T-helper 17 cell (primary cell): ENCODE measurements around the gene EP400. TPM values are rescaled to one million over a fixed set of nuclear protein-coding genes. Genes with fewer than 3 reads are reported as not detected.

ENCODE experiments used
- ATAC-seq: fragments of 150-1000 bp; cut with Tn5 transposase; 2 replicates; pipeline ENCODE4 v1.10.0; 2021; ENCODE audit warnings: mild to moderate bottlenecking, moderate library complexity
- DNase-seq, 3 donors: peaks; one replicate each; pipeline versions ENCODE4 v3.0.0 to v3.0.0-alpha.2; 2020 to 2021
- H3K9me3 ChIP-seq: one replicate; pipeline ENCODE4 v1.7.0; 2013; ENCODE audit warnings: low read length, mild to moderate bottlenecking; ENCODE audit not compliant: control insufficient read depth, poor library complexity, severe bottlenecking
- H3K27ac Mint-ChIP-seq: one replicate; pipeline ENCODE4 v1.8.0; 2022; ENCODE audit warnings: mild to moderate bottlenecking, moderate library complexity, mixed read lengths
- H3K27me3 Mint-ChIP-seq: one replicate; pipeline ENCODE4 v1.8.0; 2022; ENCODE audit warnings: mixed read lengths
- H3K36me3 Mint-ChIP-seq: one replicate; pipeline ENCODE4 v1.8.0; 2022; ENCODE audit warnings: low read depth, mixed read lengths
- H3K4me1 Mint-ChIP-seq: one replicate; pipeline ENCODE4 v1.8.0; 2022; ENCODE audit warnings: mild to moderate bottlenecking, mixed read lengths
- H3K4me3 Mint-ChIP-seq: one replicate; pipeline ENCODE4 v1.8.0; 2022; ENCODE audit warnings: mild to moderate bottlenecking, moderate library complexity, mixed read lengths
- total RNA-seq, 4 donors: library from RNA in 2 of 4; stranded (reverse) in 2 of 4; gene quantifications; one replicate each; pipeline ENCODE4 v1.2.3 and lab custom pipeline; 2022 to 2026

The EP400 gene
- total RNA-seq, 2 donors from 2014 or later: 67.4 to 79.0 TPM

DNA sequence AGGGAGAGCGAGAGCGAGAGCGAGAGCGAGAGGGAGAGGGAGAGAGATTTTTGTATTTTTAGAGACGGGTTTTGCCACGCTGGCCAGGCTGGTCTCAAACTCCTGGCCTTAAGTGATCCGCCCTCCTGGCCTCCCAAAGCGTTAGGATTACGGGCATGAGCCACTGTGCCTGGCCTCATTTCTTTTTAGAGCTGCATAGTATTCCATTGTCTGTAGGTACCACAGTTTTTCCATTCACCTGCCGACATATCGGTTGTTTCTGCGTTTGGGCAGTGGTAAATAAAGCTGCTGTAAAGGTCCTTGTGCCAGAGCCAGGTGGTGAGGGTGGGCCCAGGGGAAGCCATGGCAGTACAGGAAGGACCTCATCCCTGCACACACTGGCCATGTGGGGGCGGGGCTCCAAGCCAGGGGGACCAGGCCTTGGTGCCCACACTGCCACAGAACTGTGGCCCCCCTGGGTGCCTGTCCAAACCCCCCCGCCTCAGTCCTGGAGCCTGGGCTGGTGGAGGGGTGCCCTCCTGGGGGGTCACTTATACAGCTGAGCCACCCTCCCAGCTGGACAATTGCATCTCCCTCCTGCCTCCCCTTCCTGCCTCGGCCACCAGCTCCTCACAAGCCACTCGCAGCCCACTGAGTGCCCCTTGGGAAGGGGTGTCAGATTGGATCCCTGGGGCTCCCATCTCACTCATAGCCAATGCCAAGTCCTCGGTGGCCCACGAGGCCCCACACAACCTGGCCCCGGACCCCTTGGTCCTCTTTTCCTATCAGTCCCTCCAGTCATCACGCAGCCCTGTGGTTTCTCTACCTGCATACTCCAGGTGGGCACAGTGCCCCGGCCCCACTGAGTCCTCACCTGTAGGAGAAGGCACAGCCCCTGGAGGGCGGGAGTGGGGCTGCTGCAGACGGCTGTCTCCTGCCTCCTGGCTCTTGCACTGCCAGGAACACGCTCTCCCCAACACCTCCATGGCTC is 22.3 kb upstream of the EP400 start:
- DNase-seq (no peak), ATAC-seq (no peak)
- H3K9me3 ChIP-seq: no peaks in the 10 kb centered on the region
- H3K27ac Mint-ChIP-seq: no peak overlapping the region
- H3K4me1 Mint-ChIP-seq: peaks cover 13% of the 10 kb centered on the region
- no peaks in the 10 kb centered on the region for H3K27me3 Mint-ChIP-seq
- H3K4me3 Mint-ChIP-seq: peak overlapping the region; percentile 94
- H3K36me3 Mint-ChIP-seq: peaks cover 2% of the 10 kb centered on the region

DNA sequence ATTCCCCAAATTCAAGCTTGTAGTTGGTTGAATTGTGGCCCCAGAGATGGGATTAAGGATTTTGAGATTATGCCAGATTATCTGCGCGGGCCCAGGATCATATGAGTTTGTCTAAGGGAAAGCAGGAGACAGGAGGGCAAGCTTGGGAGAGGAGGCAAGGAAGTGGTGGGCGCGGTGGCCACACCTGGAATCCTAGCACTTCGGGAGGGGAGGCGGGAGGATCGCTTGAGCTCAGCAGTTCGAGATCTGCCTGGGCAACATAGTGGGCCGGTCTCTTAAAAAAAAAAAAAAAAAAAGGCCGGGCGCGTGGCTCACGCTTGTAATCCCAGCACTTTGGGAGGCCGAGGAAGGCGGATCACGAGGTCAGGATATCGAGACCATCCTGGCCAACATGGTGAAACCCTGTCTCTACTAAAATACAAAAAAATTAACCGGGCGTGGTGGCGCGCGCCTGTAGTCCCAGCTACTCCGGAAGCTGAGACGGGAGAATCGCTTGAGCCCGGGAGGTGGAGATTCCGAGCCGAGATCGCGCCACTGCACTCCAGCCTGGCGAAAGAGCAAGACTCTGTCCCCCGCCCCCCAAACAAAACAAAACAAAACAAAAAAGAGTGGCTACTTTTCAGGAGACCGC is 21.5 kb upstream of the EP400 start:
- no peaks in the 10 kb centered on the region for H3K9me3 ChIP-seq
- H3K4me3 Mint-ChIP-seq: peak overlapping the region; percentile 94
- DNase-seq (no peak), ATAC-seq (peak; percentile 3)
- no peaks in the 10 kb centered on the region for H3K27me3 Mint-ChIP-seq
- peaks cover 5% of the 10 kb centered on the region for H3K36me3 Mint-ChIP-seq
- H3K4me1 Mint-ChIP-seq: peaks cover 13% of the 10 kb centered on the region
- peak overlapping the region; percentile 89 for H3K27ac Mint-ChIP-seq

DNA sequence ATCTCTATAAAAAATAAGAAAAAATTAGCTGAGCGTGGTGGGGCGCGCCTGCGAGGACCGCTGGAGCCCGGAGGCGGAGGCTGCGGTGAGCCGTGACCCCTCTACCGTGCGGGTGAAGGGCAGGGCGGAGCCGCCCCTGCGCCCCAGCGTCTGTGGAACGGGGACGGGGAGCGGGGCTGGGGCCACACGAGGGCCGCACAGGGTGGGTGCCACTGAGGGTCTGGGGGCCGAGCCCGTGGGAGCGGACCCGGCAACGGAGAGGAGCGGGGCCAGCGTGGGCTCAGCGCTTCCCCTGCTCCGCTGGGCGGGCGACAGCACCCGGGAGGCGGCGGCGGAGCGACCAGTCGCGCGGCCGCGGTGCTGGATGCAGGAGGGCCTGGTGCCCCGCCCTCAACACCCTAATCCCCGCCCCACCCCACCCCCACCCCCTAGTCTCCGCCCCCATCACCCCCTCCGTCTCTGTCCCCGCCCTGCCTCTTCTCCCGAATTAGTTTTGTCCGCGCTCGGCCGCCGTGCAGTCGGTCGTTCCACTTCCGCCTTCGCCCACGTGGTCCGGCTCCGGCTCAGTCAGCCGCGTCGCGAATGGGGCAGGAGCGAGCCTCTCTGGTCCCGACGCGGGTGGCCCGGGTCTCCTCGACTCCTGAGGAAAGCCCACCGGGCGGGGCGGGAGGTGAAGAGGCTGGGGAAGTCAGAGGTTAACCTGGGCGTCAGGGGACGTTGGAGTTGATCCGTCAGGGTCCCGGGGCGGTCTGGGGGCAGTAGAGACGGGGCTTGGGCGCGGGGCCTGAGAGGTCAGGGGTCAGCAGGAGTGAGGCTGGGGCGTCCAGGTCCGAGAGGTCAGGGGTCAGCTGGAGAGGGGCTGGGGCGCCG is 20.8 kb upstream of the EP400 start, which contains the start of gene PUS1:
Gene PUS1 (plus strand): TSS at position 566 of the 870 bp plus-strand sequence. CDS start 447 bp downstream, outside the sequence.
- Mint-ChIP-seq H3K36me3 (peaks cover 9% of the 10 kb centered on the region), H3K27me3 (no peaks in the 10 kb centered on the region), H3K4me3 (peak within 1 kb of the TSS; percentile 98), H3K4me1 (peaks cover 16% of the 10 kb centered on the region), H3K27ac (peak within 1 kb of the TSS; percentile 89)
- DNase-seq (peak; percentile 87 to 93 (median 91)), ATAC-seq (peak; percentile 86)
- no peaks in the 10 kb centered on the region for H3K9me3 ChIP-seq

DNA sequence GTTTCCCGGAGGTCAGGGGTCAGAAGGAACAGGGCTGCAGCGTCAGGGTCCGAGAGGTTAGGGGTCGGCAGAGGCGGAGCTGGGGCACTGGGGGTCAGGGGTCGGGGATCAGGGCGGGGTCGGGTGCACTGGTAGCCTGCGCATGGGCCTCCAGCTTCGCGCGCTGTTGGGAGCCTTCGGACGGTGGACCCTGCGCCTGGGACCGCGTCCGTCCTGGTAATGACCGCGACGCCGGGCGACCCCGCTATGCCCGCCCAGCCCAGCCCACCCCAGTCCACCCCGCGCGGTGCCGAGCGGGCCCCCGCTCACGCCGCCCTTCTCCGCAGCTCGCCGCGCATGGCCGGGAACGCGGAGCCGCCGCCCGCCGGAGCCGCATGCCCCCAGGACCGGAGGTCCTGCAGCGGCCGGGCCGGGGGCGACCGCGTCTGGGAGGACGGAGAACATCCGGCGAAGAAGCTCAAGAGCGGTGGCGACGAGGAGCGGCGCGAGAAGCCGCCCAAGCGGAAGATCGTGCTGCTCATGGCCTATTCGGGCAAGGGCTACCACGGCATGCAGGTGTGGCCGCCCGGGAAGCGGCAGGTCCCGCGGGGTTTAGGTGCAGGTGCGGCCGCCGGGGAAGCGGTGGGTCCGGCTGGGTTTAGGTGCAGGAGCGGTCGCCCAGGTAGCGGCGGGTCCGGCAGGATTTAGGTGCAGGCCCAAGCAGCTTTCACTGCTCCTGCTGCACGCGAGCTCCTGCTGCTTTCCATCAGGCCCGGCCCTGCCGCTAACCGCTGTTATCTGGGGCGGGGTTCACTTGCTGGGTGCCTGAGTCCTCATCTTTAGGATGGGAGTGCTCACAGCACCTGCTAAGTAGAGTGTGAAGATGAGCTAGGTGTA is 19.9 kb upstream of the EP400 start:
- Mint-ChIP-seq H3K36me3 (peaks cover 10% of the 10 kb centered on the region), H3K27me3 (no peaks in the 10 kb centered on the region), H3K4me3 (peak overlapping the region; percentile 98), H3K4me1 (peaks cover 16% of the 10 kb centered on the region), H3K27ac (peak overlapping the region; percentile 89)
- no peaks in the 10 kb centered on the region for H3K9me3 ChIP-seq
- DNase-seq (no peak), ATAC-seq (no peak)

DNA sequence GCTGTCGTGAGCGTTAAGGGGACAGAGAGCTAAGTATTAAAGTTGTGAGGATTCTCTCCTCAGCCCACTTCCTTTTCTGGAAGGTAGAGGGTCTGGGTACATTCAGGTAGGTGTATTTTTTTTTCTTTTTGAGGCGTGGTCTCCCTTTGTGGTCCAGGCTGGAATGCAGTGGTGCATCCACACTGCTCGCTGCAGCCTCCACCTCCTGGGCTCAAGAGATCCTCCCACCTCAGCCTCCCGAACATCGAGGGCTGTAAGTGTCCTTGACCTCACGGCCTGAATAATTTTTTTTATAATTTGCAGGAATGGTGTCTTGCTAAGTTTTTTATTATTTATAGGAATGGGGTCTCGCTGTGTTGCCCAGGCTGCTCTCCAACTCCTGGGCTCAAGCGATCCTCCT is 19.2 kb upstream of the EP400 start:
- ATAC-seq (no peak), DNase-seq (no peak)
- peaks cover 10% of the 10 kb centered on the region for H3K36me3 Mint-ChIP-seq
- no peaks in the 10 kb centered on the region for H3K27me3 Mint-ChIP-seq
- no peaks in the 10 kb centered on the region for H3K9me3 ChIP-seq
- peaks cover 16% of the 10 kb centered on the region for H3K4me1 Mint-ChIP-seq
- H3K27ac Mint-ChIP-seq: peak overlapping the region; percentile 86
- H3K4me3 Mint-ChIP-seq: peak overlapping the region; percentile 98

DNA sequence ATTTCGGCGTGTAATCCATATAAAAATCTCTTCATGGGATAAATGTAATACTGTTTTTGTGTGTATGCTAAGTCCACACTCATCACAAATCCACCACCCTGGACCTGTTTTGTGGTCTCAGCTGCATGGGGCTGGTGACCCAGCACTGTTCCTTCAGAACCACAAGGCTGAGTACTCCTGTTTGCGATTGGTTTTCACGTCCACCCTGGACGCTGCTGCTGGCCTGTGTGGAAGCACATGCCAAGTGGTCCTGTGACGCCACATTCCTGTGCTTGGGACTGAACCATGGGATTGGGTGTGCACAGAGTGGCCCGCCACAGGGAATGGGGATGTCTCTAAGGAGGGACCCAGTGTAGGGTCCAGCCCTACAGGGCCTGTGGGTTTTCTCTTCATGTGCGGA is 16.4 kb upstream of the EP400 start:
- no peaks in the 10 kb centered on the region for H3K9me3 ChIP-seq
- Mint-ChIP-seq H3K27ac (no peak overlapping the region), H3K4me3 (no peak overlapping the region), H3K27me3 (no peaks in the 10 kb centered on the region), H3K36me3 (peaks cover 10% of the 10 kb centered on the region), H3K4me1 (peaks cover 10% of the 10 kb centered on the region)
- no peak for DNase-seq
- no peak for ATAC-seq

DNA sequence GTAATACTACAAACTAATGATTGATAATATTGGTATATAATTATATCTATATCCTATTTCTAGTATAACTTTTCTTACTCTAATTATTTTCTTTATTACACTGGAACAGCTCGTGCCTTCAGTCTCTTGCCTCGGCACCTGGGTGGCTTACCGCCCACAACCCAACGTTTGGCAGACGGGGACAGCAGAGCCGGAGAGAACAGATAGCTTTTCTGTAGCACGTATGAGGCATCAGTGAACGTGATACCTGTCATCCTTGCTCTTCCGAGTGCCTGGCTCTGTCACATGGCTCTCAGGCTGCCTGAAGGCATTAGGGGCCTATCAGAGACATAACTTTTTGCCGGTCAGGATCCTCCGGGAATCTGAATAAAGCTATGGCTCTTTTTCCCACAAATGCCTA is 15.2 kb upstream of the EP400 start:
- H3K36me3 Mint-ChIP-seq: peaks cover 8% of the 10 kb centered on the region
- DNase-seq (no peak), ATAC-seq (no peak)
- no peaks in the 10 kb centered on the region for H3K27me3 Mint-ChIP-seq
- no peak overlapping the region for H3K4me3 Mint-ChIP-seq
- peaks cover 7% of the 10 kb centered on the region for H3K4me1 Mint-ChIP-seq
- no peak overlapping the region for H3K27ac Mint-ChIP-seq
- H3K9me3 ChIP-seq: no peaks in the 10 kb centered on the region

DNA sequence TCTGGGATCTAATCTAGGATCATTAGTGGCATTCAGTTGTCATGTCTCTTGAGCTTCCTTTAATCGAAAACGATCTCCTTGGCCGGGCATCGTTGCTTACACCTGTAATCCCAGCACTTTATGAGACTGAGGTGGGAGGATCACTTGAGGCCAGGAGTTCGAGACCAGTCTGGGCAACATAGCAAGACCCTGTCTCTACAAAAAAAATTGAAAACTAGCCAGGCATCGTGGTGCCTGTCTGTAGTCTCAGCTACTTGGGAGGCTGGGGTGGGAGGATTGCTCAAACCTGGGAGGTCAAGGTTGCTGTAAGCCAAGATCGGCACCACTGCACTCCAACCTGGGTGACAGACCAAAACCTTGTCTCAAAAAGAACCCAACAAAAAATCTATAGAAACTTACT is 11.7 kb upstream of the EP400 start:
- DNase-seq (no peak), ATAC-seq (no peak)
- no peaks in the 10 kb centered on the region for H3K27me3 Mint-ChIP-seq
- no peak overlapping the region for H3K4me3 Mint-ChIP-seq
- no peaks in the 10 kb centered on the region for H3K9me3 ChIP-seq
- H3K27ac Mint-ChIP-seq: no peak overlapping the region
- peaks cover 6% of the 10 kb centered on the region for H3K36me3 Mint-ChIP-seq
- H3K4me1 Mint-ChIP-seq: peaks cover 5% of the 10 kb centered on the region

DNA sequence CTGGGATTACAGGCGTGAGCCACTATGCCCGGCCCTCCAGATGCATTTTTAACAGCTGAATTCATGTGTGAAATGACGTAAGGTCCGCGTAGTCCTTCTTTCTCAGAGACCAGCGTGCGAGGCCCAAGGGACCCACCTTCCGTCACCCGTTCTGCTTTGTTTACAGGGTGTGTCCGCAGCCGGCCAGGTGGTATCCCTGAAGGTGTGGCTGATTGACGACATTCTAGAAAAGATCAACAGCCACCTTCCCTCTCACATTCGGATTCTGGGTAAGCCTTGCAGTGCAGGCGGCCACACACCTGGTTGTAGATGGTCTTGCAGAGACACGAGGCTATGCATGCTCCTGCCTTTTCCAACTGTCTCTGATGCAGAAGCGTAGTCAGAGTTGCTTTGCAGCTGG is 10.7 kb upstream of the EP400 start:
- H3K27me3 Mint-ChIP-seq: no peaks in the 10 kb centered on the region
- peaks cover 2% of the 10 kb centered on the region for H3K4me1 Mint-ChIP-seq
- DNase-seq (no peak), ATAC-seq (no peak)
- peaks cover 2% of the 10 kb centered on the region for H3K36me3 Mint-ChIP-seq
- no peak overlapping the region for H3K27ac Mint-ChIP-seq
- H3K4me3 Mint-ChIP-seq: no peak overlapping the region
- H3K9me3 ChIP-seq: no peaks in the 10 kb centered on the region

DNA sequence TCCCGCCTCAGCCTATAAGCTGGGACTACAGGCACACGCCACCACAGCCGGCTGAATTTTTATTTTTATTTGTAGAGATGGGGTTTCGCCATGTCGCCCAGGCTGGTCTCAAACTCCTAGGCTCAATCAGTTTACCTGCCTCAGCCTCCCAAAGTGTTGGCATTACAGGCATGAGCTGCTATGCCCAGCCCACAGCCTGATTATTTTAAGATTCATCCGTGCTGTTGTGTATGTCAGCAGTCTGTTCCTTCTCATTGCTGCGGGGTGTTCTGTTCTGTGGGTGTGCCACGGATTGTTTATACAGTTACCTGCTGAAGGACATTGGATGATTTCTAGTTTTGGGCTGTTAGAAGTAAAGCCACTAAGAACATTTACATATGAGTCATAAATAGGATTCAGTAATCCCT is 9.6 kb upstream of the EP400 start:
- H3K27ac Mint-ChIP-seq: no peak overlapping the region
- no peak for DNase-seq
- no peaks in the 10 kb centered on the region for H3K9me3 ChIP-seq
- ATAC-seq: no peak
- peaks cover 2% of the 10 kb centered on the region for H3K36me3 Mint-ChIP-seq
- H3K4me3 Mint-ChIP-seq: no peak overlapping the region
- H3K4me1 Mint-ChIP-seq: peaks cover 2% of the 10 kb centered on the region
- H3K27me3 Mint-ChIP-seq: no peaks in the 10 kb centered on the region

DNA sequence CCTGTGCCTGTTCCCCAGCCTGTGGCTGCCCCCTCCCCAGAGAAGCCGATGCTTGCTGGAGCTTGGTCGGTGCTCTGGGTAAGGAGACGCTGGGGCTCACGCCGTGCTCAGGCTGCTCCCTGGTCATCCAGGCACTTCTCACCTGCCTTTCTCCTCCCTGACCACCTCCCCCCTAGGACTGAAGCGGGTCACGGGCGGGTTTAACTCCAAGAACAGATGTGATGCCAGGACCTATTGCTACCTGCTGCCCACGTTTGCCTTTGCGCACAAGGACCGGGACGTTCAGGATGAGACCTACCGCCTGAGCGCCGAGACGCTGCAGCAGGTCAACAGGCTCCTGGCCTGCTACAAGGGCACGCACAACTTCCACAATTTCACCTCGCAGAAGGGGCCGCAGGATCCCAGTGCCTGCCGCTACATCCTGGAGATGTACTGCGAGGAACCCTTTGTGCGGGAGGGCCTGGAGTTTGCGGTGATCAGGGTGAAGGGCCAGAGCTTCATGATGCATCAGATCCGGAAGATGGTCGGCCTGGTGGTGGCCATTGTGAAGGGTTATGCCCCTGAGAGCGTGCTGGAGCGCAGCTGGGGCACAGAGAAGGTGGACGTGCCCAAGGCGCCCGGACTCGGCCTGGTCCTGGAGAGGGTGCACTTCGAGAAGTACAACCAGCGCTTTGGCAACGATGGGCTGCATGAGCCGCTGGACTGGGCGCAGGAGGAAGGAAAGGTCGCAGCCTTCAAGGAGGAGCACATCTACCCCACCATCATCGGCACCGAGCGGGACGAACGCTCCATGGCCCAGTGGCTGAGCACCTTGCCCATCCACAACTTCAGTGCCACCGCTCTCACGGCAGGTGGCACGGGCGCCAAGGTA is 8.4 kb upstream of the EP400 start:
- Mint-ChIP-seq H3K27ac (no peak overlapping the region), H3K4me3 (no peak overlapping the region), H3K4me1 (peaks cover 2% of the 10 kb centered on the region), H3K36me3 (peaks cover 2% of the 10 kb centered on the region), H3K27me3 (no peaks in the 10 kb centered on the region)
- ATAC-seq: no peak
- H3K9me3 ChIP-seq: no peaks in the 10 kb centered on the region
- DNase-seq: no peak
